Left lung (tissue), 10 donors: Measurements from ENCODE around the gene CNR1. TPM values are rescaled to one million over a fixed set of nuclear protein-coding genes. Genes with fewer than 3 reads are reported as not detected.

Experiments used
- ATAC-seq: fragments of 200-7000 bp; cut with Tn5 transposase; one replicate; pipeline ENCODE4 v1.9.1; 2020; ENCODE audit warnings: moderate library complexity
- DNase-seq, 4 donors: peaks; one replicate each; pipeline ENCODE4 v3.0.0-alpha.2; 2013 to 2020
- H3K27ac ChIP-seq, 2 donors: fragments of 200-600 bp; sonication (generic) in 1 of 2; one replicate each; pipeline versions ENCODE4 v1.5.0 to v1.8.0; 2020 to 2021
- H3K27me3 ChIP-seq, 2 donors: fragments of 200-600 bp; sonication (generic) in 1 of 2; one replicate each; pipeline versions ENCODE4 v1.5.0 to v1.8.0; 2020 to 2021
- H3K36me3 ChIP-seq, 2 donors: fragments of 200-600 bp; sonication (generic) in 1 of 2; one replicate each; pipeline versions ENCODE4 v1.5.0 to v1.8.0; 2020 to 2021
- H3K4me1 ChIP-seq, 2 donors: fragments of 200-600 bp; one replicate each; pipeline ENCODE4 v1.8.0; 2021
- H3K4me3 ChIP-seq, 2 donors: fragments of 200-600 bp; sonication (generic) in 1 of 2; one replicate each; pipeline versions ENCODE4 v1.5.0 to v1.8.0; 2020 to 2021; ENCODE audit warnings: mild to moderate bottlenecking in 1 of 2
- H3K9me3 ChIP-seq, 2 donors: fragments of 200-600 bp; sonication (generic) in 1 of 2; one replicate each; pipeline versions ENCODE4 v1.5.0 to v1.8.0; 2020 to 2021
- intact Hi-C, 2 donors: fragments of 100-400 bp; cut with DNase I; formaldehyde crosslinking; loops; one replicate each; pipeline versions ENCODE4 v1.11.2 to v1.14.2; 2022
- polyA plus RNA-seq, 6 donors: library from polyadenylated mRNA; unstranded; fragments of 120-200 nt; gene quantifications; one replicate each; pipeline ENCODE4 v1.2.1, GENCODE V29; 2013; ENCODE audit not compliant: insufficient read length in 6 of 6
- total RNA-seq, 2 donors: library from RNA; stranded (reverse); fragmentation: NEBNext Ultra II Directional; extraction: Animal tissue kit (Norgen Biotek cat#: 25700); gene quantifications; one replicate each; pipeline ENCODE4 v1.2.1, GENCODE V29; 2021
- TF ChIP-seq, protein P1 (sequence below), 2 donors: fragments of 200-600 bp; sonication (generic) in 1 of 2; IDR thresholded peaks; one replicate each; pipeline versions ENCODE4 v1.5.0 to v1.8.0; 2021; ENCODE audit warnings: antibody characterized with exemption in 2 of 2
- donor health status: DM: no; HTN: yes; CAD: no.
- donor health status: DM: no; HTN: no; CAD: no.

The CNR1 gene
- total and polyA plus RNA-seq, 8 donors: 0.13 to 29.8 (median 0.24) TPM

GRCh38 chr6:88141561-88142296 lies 24.4 kb downstream of the CNR1 start:
- ATAC-seq: peak; percentile 36
- H3K36me3 ChIP-seq: no peaks in the 10 kb centered on the region
- no peak overlapping the region for H3K4me3 ChIP-seq
- no peaks in the 10 kb centered on the region for H3K27me3 ChIP-seq
- no peak for DNase-seq
- TF ChIP-seq, protein P1, sequence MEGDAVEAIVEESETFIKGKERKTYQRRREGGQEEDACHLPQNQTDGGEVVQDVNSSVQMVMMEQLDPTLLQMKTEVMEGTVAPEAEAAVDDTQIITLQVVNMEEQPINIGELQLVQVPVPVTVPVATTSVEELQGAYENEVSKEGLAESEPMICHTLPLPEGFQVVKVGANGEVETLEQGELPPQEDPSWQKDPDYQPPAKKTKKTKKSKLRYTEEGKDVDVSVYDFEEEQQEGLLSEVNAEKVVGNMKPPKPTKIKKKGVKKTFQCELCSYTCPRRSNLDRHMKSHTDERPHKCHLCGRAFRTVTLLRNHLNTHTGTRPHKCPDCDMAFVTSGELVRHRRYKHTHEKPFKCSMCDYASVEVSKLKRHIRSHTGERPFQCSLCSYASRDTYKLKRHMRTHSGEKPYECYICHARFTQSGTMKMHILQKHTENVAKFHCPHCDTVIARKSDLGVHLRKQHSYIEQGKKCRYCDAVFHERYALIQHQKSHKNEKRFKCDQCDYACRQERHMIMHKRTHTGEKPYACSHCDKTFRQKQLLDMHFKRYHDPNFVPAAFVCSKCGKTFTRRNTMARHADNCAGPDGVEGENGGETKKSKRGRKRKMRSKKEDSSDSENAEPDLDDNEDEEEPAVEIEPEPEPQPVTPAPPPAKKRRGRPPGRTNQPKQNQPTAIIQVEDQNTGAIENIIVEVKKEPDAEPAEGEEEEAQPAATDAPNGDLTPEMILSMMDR (IDR thresholded peaks at IDR 0.05): no peak
- H3K4me1 ChIP-seq: no peaks in the 10 kb centered on the region
- no peaks in the 10 kb centered on the region for H3K9me3 ChIP-seq
- H3K27ac ChIP-seq: no peak overlapping the region
- intact Hi-C loops: no loop called here

DNA sequence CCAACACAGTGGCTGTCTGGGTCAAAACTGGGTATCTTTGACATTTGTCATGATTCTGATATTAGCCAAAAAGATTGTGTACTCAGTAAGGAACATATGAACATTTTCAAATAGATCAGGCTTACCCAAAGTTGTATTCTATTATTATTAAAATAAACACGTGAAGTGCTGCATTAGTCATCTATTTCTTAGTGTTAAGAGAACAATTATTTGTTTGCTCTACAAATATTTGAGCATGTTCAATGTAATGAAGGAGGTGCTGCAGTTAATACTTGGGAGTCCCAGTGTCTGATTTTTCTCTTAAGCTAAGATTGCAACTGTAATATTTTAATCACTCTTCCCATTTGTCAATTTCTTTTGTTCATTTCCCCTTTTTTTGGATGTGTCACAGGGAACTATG lies 28.2 kb downstream of the CNR1 start:
- H3K9me3 ChIP-seq: no peaks in the 10 kb centered on the region
- no peaks in the 10 kb centered on the region for H3K27me3 ChIP-seq
- no peaks in the 10 kb centered on the region for H3K36me3 ChIP-seq
- H3K4me3 ChIP-seq: no peak overlapping the region
- peak; percentile 76 for ATAC-seq
- no peak for DNase-seq
- no peak overlapping the region for H3K27ac ChIP-seq
- intact Hi-C loops: no loop called here
- H3K4me1 ChIP-seq: no peaks in the 10 kb centered on the region
- TF ChIP-seq, protein P1 (IDR thresholded peaks at IDR 0.05): no peak

- TF ChIP-seq, protein P1 (IDR thresholded peaks at IDR 0.05): no peak
- H3K27ac ChIP-seq: no peak overlapping the region
- ATAC-seq (no peak), DNase-seq (no peak)
- no peaks in the 10 kb centered on the region for H3K36me3 ChIP-seq
- intact Hi-C loops: no loop called here
- H3K9me3 ChIP-seq: no peaks in the 10 kb centered on the region
- H3K27me3 ChIP-seq: no peaks in the 10 kb centered on the region
- H3K4me3 ChIP-seq: no peak overlapping the region
- H3K4me1 ChIP-seq: peaks cover 0 to 4% of the 10 kb centered on the region in 2 donors
These were observed 30.5 kb downstream of the CNR1 start for GRCh38 chr6:88135578-88136114.

DNA sequence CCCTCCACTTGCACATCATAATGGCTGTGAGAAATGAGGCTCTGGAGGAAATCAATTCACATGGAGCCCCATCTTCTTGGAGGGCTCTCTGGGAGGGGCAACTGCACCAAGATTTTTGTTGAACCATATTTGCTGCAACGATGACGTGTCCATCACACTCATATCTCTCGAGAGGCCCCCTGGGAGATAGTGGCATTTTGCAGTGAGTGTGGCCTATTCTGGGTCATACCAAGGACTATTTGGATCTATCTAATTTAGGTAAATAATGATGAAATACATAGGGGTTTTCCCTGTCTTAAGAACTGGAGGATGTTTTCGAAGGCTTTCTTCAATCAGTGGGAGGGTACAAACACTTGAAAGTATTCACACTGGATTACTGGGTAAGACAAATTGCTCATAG lies 31.6 kb downstream of the CNR1 start:
- Histone ChIP-seq H3K27me3 (no peaks in the 10 kb centered on the region), H3K27ac (no peak overlapping the region), H3K4me1 (peaks cover 0 to 4% of the 10 kb centered on the region in 2 donors), H3K36me3 (no peaks in the 10 kb centered on the region), H3K9me3 (no peaks in the 10 kb centered on the region), H3K4me3 (no peak overlapping the region)
- DNase-seq (no peak), ATAC-seq (no peak)
- intact Hi-C loops: no loop called here
- TF ChIP-seq, protein P1 (IDR thresholded peaks at IDR 0.05): no peak

DNA sequence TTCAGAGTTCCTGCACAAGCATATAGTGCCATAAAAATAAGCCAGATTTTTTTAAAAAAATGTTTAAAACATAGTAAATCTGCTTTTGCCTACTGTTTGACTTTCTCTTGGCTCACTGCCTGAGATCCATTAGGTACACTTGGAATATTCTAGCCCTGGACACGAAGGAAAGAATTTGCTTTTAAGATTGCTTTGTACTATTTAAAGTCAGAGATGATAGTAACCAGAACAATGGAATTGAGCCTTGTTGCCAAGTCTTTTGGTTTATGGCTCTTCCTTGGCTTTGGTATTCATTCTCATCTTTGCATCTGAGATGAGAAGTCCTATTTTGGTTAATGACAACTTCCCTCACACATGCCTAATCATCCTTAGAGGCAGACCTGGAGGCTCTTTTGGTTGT lies 32.4 kb downstream of the CNR1 start:
- Histone ChIP-seq H3K36me3 (no peaks in the 10 kb centered on the region), H3K4me3 (no peak overlapping the region), H3K9me3 (no peaks in the 10 kb centered on the region), H3K27ac (no peak overlapping the region), H3K27me3 (no peaks in the 10 kb centered on the region), H3K4me1 (peaks cover 0 to 4% of the 10 kb centered on the region in 2 donors)
- DNase-seq (no peak), ATAC-seq (no peak)
- intact Hi-C loops: no loop called here
- TF ChIP-seq, protein P1 (IDR thresholded peaks at IDR 0.05): no peak
